HepG2 (cell line): ENCODE measurements around the gene SULT4A1. TPM values are rescaled to one million over a fixed set of nuclear protein-coding genes. Genes with fewer than 3 reads are reported as not detected.
A peak's percentile ranks its signal among the peaks of the same experiment; 100 is the strongest.

Source experiments
- ARHGAP35 ChIP-seq: sonication (generic); formaldehyde crosslinking; IDR thresholded peaks from 2 replicates; pipeline ENCODE4 v1.9.0; 2022; ENCODE audit warnings: mild to moderate bottlenecking, inconsistent platforms, moderate library complexity, missing genetic modification reagents, borderline replicate concordance
- ATAD3A ChIP-seq: sonication (generic); formaldehyde crosslinking; IDR thresholded peaks from 2 replicates; pipeline ENCODE4 v1.4.0; 2020; ENCODE audit warnings: missing genetic modification reagents
- ATM ChIP-seq: fragments of 450-650 bp; IDR thresholded peaks from 2 replicates; pipeline ENCODE4 v1.7.1; 2017; ENCODE audit warnings: mild to moderate bottlenecking, borderline replicate concordance
- CENPX ChIP-seq: sonication (generic); formaldehyde crosslinking; IDR thresholded peaks from 2 replicates; pipeline ENCODE4 v1.9.0; 2021; ENCODE audit warnings: mild to moderate bottlenecking, missing genetic modification reagents, moderate library complexity
- FOSL1 ChIP-seq: sonication (generic); formaldehyde crosslinking; IDR thresholded peaks from 2 replicates; pipeline ENCODE4 v1.9.0; 2021; ENCODE audit warnings: missing genetic modification reagents, borderline replicate concordance
- HCFC1 ChIP-seq: fragments of 150-350 bp; IDR thresholded peaks from 2 replicates; pipeline ENCODE4 v1.6.1; 2014; ENCODE audit warnings: low read depth, low read length
- HMGA1 ChIP-seq: sonication (generic); formaldehyde crosslinking; conservative IDR thresholded peaks from 2 replicates; pipeline ENCODE4 v1.4.0; 2020; ENCODE audit warnings: missing genetic modification reagents
- HNRNPK ChIP-seq: fragments of 200-400 bp; formaldehyde crosslinking; IDR thresholded peaks from 2 replicates; pipeline ENCODE4 v1.6.1; 2018; ENCODE audit warnings: low read length, low read depth, moderate library complexity, mild to moderate bottlenecking; ENCODE audit not compliant: poor library complexity, severe bottlenecking
- IRF2 ChIP-seq: IDR thresholded peaks from 2 replicates; pipeline ENCODE4 v1.6.1; 2018; ENCODE audit warnings: missing genetic modification reagents, missing compliant biosample characterization
- ISX ChIP-seq: sonication (generic); formaldehyde crosslinking; conservative IDR thresholded peaks from 2 replicates; pipeline ENCODE4 v1.5.0; 2020; ENCODE audit warnings: missing genetic modification reagents
- JUNB ChIP-seq: sonication (generic); formaldehyde crosslinking; IDR thresholded peaks from 2 replicates; pipeline ENCODE4 v1.8.0; 2022; ENCODE audit warnings: missing genetic modification reagents, mild to moderate bottlenecking, borderline replicate concordance
- MED13 ChIP-seq: sonication (generic); formaldehyde crosslinking; IDR thresholded peaks from 2 replicates; pipeline ENCODE4 v1.5.0; 2020; ENCODE audit warnings: missing genetic modification reagents
- POLR2AphosphoS5 ChIP-seq: IDR thresholded peaks from 2 replicates; pipeline ENCODE4 v1.6.1; 2012; ENCODE audit warnings: low read depth, low read length
- RBM22 ChIP-seq: fragments of 200-400 bp; formaldehyde crosslinking; optimal IDR thresholded peaks from 2 replicates; pipeline ENCODE3; 2017; ENCODE audit warnings: mild to moderate bottlenecking, low read length, moderate library complexity
- SATB2 ChIP-seq: sonication (generic); formaldehyde crosslinking; IDR thresholded peaks from 2 replicates; pipeline ENCODE4 v1.5.0; 2020; ENCODE audit warnings: missing genetic modification reagents
- SIN3A ChIP-seq: IDR thresholded peaks from 2 replicates; pipeline ENCODE4 v1.6.1; 2011; ENCODE audit warnings: low read depth, mild to moderate bottlenecking, control low read depth, low read length, borderline replicate concordance
- TARDBP ChIP-seq: sonication (generic); formaldehyde crosslinking; IDR thresholded peaks from 2 replicates; pipeline ENCODE4 v1.8.0; 2022; ENCODE audit warnings: mild to moderate bottlenecking, missing genetic modification reagents
- ZNF124 ChIP-seq: sonication (generic); formaldehyde crosslinking; IDR thresholded peaks from 2 replicates; pipeline ENCODE4 v1.4.0; 2020; ENCODE audit warnings: missing genetic modification reagents
- ZNF263 ChIP-seq: sonication (generic); formaldehyde crosslinking; IDR thresholded peaks from 2 replicates; pipeline ENCODE4 v1.4.0; 2020; ENCODE audit warnings: missing genetic modification reagents
- ZNF317 ChIP-seq: sonication (generic); formaldehyde crosslinking; IDR thresholded peaks from 2 replicates; pipeline ENCODE4 v1.5.0; 2020; ENCODE audit warnings: mild to moderate bottlenecking, missing genetic modification reagents
- ZNF441 ChIP-seq: sonication (generic); formaldehyde crosslinking; IDR thresholded peaks from 2 replicates; pipeline ENCODE4 v1.7.0; 2021; ENCODE audit warnings: missing genetic modification reagents, borderline replicate concordance
- ZNF776 ChIP-seq: sonication (generic); formaldehyde crosslinking; IDR thresholded peaks from 2 replicates; pipeline ENCODE4 v1.4.0; 2020; ENCODE audit warnings: mild to moderate bottlenecking, missing genetic modification reagents
- polyA plus RNA-seq, 8 experiments: library from polyadenylated mRNA; depleted of rRNA in 3 of 8; stranded (reverse) in 7 of 8; unstranded in 1 of 8; fragments of >200 nt; fragmentation: Illumina TruSeq in 4 of 8; extraction: Trizol in 4 of 8; gene quantifications; 2 replicates each; pipeline versions ENCODE4 v1.2.1 to v1.2.3, GENCODE V29; 2011 to 2016; ENCODE audit warnings: low read depth in 4 of 8, missing spikeins in 1 of 8, mixed read lengths in 1 of 8; ENCODE audit not compliant: insufficient read depth in 1 of 8
- total RNA-seq, 5 experiments: library from RNA; depleted of rRNA; stranded (reverse); fragments of >200 nt; fragmentation: Illumina TruSeq; extraction: Trizol; gene quantifications; 2 replicates each; pipeline ENCODE4 v1.2.3, GENCODE V29; 2016; ENCODE audit warnings: low read depth in 1 of 5
- TF ChIP-seq, protein P1 (sequence below): sonication (generic); formaldehyde crosslinking; IDR thresholded peaks from 2 replicates; pipeline ENCODE4 v1.9.0; 2022; ENCODE audit warnings: low read depth, missing genetic modification reagents
- TF ChIP-seq, protein P2 (sequence below): sonication (generic); formaldehyde crosslinking; IDR thresholded peaks from 2 replicates; pipeline ENCODE4 v1.4.0; 2020; ENCODE audit warnings: mild to moderate bottlenecking, missing genetic modification reagents
- TF ChIP-seq, protein P3 (sequence below): sonication (generic); formaldehyde crosslinking; IDR thresholded peaks from 2 replicates; pipeline ENCODE4 v1.4.0; 2020; ENCODE audit warnings: missing genetic modification reagents

SULT4A1 gene
- total and polyA plus RNA-seq, 2 of the 13 experiments (the other 11 are each of a cell fraction or from before 2014, with no cell fraction given), result not detected

DNA sequence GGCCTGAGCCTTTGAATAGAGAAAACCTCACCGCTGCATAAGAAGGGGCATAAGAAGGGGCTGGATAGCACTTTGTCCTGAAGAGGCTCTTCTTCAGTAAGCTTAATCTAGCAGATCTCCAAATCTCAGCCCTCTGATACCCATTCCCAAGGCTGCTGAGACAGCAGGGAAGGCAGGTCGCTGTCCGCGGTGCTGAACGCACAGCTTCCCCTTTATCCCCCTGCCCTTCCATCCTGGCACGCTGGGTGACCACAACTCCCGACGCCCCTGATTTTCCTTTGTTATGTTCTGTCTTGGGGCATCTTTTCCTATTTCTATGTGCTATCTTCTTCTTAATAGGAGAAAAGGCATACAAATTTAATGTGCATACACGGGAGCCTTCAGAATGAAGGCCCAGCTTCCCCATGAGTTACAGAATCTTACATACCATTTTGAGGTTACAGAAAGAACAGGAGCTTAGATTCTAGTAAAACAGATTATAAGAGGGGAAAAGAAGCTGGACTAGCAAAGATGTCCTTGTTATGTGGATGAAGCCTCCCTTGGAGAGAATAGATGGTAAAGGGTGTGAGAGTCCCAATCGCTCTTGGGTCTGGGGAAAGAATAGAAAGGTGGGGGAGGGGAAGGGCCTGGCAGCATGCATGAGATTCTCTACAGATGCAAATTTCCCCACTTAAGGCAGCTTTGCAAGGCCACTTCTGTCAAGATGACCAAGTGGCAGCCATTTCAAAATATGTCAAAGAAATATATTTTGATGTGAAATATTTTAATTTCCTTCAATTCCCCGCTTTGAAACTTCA, 5.7 kb upstream of the SULT4A1 start (continued):
- TF ChIP-seq, protein P1, sequence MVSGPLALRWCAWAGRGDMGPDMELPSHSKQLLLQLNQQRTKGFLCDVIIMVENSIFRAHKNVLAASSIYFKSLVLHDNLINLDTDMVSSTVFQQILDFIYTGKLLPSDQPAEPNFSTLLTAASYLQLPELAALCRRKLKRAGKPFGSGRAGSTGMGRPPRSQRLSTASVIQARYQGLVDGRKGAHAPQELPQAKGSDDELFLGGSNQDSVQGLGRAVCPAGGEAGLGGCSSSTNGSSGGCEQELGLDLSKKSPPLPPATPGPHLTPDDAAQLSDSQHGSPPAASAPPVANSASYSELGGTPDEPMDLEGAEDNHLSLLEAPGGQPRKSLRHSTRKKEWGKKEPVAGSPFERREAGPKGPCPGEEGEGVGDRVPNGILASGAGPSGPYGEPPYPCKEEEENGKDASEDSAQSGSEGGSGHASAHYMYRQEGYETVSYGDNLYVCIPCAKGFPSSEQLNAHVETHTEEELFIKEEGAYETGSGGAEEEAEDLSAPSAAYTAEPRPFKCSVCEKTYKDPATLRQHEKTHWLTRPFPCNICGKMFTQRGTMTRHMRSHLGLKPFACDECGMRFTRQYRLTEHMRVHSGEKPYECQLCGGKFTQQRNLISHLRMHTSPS (CRISPR knock-in tag), result no peak
- TF ChIP-seq SIN3A (no peak), CENPX (CRISPR knock-in tag) (no peak), ZNF776 (no peak), HNRNPK (no peak), POLR2AphosphoS5 (no peak), FOSL1 (CRISPR knock-in tag) (no peak), ZNF263 (CRISPR knock-in tag) (0 out of 2 replicates have a peak, but pooled peaks have one; percentile 38), ARHGAP35 (CRISPR knock-in tag) (no peak; the same call in 1 of the 2 replicates), ATM (no peak), HMGA1 (no peak), MED13 (CRISPR knock-in tag) (0 out of 2 replicates have a peak, but pooled peaks have one; percentile 37), TARDBP (CRISPR knock-in tag) (no peak), ATAD3A (0 out of 2 replicates have a peak, but pooled peaks have one; percentile 33), RBM22 (no peak), ZNF124 (CRISPR knock-in tag) (peak; percentile 81), IRF2 (0 out of 2 replicates have a peak, but pooled peaks have one; percentile 19), JUNB (CRISPR knock-in tag) (no peak), ZNF441 (peak; percentile 76; the same call in 1 of the 2 replicates), ISX (CRISPR knock-in tag) (0 out of 2 replicates have a peak, but pooled peaks have one; percentile 78), SATB2 (peak; percentile 64; the same call in 1 of the 2 replicates), ZNF317 (CRISPR knock-in tag) (no peak), HCFC1 (no peak)
- TF ChIP-seq, protein P2, sequence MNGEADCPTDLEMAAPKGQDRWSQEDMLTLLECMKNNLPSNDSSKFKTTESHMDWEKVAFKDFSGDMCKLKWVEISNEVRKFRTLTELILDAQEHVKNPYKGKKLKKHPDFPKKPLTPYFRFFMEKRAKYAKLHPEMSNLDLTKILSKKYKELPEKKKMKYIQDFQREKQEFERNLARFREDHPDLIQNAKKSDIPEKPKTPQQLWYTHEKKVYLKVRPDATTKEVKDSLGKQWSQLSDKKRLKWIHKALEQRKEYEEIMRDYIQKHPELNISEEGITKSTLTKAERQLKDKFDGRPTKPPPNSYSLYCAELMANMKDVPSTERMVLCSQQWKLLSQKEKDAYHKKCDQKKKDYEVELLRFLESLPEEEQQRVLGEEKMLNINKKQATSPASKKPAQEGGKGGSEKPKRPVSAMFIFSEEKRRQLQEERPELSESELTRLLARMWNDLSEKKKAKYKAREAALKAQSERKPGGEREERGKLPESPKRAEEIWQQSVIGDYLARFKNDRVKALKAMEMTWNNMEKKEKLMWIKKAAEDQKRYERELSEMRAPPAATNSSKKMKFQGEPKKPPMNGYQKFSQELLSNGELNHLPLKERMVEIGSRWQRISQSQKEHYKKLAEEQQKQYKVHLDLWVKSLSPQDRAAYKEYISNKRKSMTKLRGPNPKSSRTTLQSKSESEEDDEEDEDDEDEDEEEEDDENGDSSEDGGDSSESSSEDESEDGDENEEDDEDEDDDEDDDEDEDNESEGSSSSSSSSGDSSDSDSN (CRISPR knock-in tag), result no peak
- TF ChIP-seq, protein P3, sequence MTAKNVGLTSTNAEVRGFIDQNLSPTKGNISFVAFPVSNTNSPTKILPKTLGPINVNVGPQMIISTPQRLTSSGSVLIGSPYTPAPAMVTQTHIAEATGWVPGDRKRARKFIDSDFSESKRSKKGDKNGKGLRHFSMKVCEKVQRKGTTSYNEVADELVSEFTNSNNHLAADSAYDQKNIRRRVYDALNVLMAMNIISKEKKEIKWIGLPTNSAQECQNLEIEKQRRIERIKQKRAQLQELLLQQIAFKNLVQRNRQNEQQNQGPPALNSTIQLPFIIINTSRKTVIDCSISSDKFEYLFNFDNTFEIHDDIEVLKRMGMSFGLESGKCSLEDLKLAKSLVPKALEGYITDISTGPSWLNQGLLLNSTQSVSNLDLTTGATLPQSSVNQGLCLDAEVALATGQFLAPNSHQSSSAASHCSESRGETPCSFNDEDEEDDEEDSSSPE (CRISPR knock-in tag), result no peak
